HT-29 (cell line): ENCODE results near the gene BICC1. TPM values are rescaled to one million over a fixed set of nuclear protein-coding genes. Genes with fewer than 3 reads are reported as not detected.

Experiments used
- DNase-seq: peaks from one replicate; pipeline ENCODE4 v3.0.0-alpha.2; 2015; ENCODE audit warnings: low spot score
- total RNA-seq: library from RNA; depleted of rRNA; stranded (reverse); fragments of >200 nt; shearing (Covaris generic); gene quantifications from 2 replicates; pipeline ENCODE4 v1.2.3, GENCODE V29; 2014

Gene BICC1
- total RNA-seq, 1 experiment from 2014 or later: not detected

DNA sequence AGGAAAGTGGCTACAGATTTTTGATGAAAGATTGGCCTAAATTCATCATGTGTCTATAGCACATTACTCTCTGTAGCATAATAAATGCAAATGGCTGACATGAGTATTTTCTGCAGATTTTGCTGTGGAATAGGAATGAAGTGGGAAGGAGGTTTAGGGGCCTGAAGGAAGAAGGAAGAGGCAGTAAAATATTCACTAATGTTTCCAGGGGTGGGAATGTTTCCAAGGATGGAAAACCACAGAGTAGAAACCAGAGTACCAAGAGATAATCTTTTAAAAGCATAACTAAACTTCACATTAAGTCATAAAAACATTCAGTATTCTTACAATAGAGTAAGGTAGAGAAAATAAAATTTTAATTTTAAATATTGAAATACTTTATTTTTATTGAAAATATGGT lies 267.8 kb downstream of the BICC1 start:
- DNase-seq: no peak

DNA sequence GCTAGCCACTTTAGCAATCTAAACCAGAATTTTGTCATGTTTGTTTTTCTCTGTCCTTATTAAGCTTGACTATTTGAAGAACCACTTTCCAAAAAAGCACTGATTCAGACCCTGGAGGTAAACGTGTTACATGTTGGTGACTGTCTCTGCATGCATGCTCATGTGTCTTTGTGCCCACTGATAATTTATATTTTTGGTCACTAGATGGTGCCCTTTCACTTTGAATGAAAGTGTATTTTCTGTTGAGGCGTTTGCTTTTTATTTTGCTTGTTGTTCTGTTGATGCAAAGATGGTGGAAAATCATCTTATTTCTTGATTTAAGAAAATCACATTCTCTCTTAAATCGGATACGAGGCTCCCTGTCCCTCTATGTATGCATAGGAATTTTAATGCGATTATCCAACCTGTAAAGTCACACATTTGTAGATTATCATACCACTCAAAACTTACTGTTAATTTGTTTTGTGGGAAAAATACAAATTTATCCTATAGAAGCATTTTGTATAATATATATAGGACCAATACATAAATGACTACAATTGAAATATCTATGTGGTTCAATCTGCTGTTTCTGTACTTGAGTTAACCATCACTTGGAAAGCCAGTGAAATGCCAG lies 269.3 kb downstream of the BICC1 start:
- peak; percentile 62 for DNase-seq

DNA sequence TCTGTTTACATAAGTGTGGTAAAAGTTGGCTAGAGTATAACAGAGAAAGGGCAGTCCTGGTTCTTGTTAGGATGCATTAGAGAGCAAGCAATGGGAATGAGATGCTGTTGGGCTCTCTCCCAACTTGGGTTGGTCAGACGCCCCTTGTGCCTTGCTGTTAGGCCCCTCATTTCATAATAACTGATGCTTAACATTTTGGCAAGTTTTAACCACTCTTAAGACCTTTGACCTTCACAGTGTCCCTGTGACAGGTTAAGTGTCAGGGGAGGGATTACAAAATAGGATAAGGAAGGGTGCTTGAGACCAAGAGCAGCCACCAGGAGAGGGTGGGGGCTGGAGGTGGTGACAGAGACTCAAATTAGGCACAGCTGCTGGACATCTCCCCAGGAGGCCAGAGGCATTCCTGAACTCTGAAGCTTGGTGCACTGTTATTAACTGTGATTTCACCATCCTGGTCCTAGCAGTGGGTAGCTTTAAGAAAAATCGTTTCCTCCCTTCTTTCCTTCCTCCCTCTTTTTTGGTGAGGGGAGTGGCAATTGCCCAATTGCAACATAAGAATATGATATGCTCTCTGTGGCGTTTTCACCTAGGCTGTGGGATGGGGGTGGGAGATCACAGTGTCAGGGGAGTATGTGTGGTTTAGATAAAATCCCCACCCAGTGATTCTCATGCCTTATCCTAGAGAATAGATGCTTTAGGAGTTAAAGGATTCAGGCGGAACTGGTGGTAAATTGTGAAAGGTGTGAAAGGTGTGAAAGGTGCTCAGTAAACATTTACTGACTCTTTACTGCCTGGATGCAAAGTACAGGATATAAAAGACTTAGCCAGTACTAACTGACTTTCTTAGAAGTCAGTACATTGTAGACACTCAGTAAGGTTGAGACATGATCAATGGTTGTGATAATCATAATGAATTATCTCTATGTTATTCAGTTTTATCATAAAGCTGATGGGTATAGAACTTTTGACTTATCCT lies 270.5 kb downstream of the BICC1 start:
- DNase-seq: no peak

DNA sequence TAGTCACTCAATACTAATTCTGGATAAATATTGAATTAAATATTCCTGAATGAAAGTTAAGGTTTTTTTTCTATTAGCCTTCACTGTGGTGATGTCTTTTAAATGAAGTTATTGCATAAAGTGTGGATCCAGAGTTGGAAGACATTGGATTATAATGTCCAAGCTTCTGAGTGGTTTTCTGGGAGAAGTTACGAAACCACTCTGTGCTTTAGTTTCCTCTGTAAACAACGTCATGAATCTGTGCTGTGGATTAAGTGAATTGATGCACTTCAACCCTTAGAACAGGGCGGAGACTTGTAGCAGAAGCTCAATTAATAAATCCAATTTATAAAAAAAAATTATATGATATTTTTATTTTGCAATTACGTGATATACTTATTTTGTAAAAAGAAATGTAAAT lies 271.7 kb downstream of the BICC1 start:
- DNase-seq: no peak

DNA sequence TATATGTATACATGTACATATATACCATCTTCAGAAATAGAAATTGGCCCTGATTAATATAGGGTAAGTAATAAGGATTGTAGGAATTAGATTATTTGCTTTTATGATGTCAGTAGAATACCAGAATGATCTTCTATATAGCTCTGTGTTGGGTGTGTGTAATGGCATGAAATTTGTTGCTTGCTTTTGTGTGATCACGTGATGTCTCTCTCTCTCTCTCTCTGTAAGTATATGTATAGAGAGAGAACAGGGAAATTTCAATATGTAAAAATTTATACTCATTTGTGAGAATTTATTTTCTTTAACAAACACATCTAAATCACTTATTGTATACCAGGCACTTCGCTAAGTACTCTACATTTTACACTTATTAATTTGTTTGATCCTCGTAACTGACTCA lies 272.7 kb downstream of the BICC1 start:
- DNase-seq: no peak

DNA sequence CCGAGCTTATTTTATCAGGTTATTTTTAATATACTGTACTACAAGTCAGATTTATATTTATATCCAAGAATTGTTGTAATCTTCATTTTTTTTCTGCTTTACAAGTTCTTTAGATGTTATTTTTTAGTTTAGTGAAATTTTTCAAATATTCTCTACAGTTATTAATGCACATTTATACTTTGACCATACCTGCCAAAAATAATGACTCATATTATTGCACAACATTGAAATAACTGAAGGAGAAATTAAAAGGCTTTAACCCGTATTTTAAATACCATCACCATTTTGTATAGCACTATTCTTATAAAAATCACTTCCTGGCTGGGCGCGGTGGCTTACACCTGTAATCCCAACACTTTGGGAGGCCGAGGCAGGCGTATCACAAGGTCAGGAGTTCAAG lies 278.5 kb downstream of the BICC1 start:
- no peak for DNase-seq

DNA sequence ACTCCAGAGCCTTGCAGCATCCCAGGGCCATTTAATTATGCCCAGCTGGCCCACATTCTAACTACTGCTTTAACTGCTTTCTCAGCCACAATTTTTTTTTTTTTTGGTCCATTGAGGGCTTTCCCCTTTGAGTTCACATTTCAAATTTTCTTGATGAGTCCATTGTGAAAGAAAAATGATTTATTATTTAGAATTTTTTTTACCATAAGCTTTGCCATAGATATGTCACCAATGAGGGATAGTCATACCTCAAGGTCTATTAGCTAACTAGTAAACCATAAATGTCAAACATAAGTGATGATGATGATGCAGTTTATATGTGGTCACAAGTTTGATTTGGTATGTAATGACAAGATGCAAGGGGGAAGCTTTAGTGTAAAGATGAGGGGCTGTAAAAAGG lies 282.9 kb downstream of the BICC1 start:
- no peak for DNase-seq

DNA sequence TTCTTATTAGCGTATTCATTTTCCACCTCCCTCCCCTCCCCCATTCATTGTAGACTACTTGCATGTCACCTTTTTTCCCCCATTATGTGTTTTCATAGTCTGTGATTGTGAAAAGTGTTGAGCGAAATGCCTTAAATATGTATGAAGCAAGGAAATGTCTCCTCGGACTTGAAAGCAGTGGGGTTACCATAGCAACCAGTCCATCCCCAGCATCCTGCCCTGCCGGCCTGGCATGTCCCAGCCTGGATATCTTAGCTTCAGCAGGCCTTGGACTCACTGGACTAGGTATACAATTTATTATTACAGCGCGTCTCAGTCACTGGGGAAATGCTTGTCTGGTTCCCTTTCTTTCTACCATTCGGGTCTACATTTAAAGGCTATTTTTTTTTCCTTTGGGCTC lies 283.6 kb downstream of the BICC1 start:
- no peak for DNase-seq

DNA sequence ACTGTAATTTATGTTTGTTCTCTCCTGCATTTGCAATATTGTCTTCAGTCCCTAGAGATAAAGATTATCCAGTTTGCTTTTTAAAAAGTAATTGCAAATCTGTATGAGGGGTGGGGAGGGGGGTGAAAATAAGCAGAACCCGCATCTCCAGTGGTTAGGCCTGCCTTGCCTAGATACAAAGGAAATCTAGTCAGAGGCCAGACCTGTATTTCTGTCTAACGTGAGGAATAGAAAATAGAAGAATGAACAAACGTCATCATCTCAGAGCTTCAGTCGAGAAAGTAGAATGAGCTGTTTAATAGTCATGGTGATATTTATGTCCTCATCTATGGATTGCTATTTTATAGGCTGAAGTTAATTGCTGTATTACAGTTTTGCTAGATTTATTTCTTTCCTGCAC lies 284.2 kb downstream of the BICC1 start:
- DNase-seq: no peak

DNA sequence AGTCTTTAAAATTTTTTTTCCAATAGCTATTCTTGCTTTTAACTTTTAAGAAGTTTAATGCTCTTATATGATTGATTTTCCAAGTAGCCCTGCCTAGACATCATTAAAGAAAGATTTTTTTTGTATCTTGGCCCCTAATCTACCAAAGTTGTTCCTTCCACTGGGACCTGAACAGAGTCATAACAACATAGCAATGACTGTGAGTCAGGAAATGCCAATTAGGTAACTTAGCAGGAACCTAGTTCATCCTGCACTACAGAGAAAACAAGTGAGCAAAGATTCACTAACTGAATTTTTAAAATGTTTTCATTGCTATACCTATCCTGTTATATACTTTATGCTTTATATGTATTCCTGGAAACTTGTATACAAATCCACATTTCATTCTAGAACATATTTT lies 284.7 kb downstream of the BICC1 start:
- DNase-seq: no peak

DNA sequence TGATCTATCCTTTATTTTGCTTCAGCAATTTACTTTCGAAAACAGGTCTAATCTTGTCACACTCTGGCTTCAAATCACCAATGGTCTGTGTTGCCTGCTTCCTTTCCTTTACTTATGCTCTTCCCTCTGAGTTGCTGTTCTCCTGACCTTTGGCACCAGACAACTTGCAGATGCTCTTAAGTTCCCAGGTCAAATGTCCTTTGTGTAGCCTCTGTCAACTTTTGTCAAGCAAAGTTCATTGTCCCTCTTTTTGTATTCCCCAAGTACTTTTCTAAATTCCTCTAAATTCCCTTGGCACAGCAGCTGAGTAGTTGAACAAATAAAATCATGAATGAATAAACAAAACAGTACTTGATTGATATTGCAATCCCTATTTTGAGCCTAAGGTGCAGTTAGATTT lies 289.4 kb downstream of the BICC1 start:
- no peak for DNase-seq

DNA sequence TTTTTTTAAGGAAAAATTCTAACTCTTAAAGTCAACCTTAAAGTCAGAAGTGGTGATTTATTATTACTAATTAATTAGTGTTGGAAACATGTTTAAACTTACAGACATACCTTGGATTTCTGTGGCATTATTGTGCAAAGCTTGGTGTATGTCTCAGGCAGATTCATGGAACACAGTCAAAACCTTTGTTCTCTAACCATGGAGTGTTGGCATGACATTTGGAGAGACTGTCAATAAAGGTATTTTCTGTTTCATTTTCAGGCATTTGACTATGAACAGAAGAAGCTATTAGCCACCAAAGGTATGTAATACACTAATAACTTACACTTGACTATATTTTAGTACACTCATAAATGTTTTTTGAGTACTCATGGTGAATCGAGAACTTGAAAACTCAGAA lies 293.7 kb downstream of the BICC1 start:
- DNase-seq: no peak

DNA sequence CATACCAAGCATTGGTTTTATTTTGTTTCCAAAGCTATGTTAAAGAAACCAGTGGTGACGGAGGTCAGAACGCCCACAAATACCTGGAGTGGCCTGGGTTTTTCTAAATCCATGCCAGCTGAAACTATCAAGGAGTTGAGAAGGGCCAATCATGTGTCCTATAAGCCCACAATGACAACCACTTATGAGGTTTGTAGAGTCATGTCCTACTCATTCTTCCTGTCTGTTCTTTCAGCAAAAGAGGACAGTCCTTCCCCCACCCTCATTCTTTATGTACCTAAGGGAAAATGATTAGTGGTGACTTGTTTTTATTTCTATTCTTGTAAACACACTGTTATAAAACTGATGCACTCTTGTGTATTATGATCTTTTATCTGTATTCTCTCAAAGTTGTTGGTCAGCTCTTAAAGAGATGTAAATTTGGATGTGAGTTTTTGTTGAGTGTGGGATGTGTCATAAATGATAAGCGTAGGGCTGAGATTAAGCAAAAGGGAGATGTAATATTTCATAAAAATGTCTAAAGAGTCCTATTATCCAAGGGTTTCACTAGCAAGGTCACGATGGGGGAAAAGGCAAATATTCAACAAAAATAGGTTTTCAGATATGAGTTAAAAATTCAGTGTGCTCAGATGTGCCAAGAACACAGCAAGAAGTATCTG lies 294.4 kb downstream of the BICC1 start:
- no peak for DNase-seq

DNA sequence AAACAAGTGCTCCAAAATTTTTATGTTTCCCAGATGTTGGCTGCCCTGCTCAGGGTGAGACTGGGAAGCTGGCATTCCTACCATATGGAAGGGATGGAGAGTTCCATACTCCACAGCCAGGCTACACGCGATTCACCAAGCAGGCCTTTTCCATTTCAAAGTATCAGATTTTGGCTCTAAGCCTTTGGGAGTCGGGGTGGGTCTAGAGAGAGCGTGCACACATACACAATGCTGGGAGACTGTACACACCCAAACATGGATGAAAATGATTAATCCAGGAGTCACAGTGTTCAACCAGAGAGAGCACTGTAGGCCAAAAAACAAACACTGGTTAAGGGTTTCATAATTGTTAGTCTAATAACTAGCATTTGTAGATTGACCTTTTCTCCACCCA lies 295.0 kb downstream of the BICC1 start:
- DNase-seq: no peak

DNA sequence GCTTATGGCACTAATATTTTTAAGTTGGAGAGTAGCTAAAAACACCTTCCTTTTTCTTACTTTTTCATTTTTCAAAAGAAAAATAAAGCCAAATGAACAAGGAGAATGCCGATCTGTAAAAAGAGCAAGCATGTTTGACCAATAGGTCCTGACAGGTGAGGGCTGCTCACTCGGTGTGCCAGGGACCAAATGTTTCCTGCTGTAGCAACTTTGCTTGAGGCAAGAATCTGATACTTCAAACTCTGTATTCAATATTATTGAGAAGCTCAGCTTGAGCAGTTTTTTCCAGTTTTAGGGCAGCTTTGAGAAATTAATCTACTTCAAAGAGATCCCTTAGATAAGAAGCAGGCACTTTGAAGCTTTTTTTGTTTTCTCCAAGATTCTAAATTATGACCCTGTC lies 298.1 kb downstream of the BICC1 start:
- no peak for DNase-seq

DNA sequence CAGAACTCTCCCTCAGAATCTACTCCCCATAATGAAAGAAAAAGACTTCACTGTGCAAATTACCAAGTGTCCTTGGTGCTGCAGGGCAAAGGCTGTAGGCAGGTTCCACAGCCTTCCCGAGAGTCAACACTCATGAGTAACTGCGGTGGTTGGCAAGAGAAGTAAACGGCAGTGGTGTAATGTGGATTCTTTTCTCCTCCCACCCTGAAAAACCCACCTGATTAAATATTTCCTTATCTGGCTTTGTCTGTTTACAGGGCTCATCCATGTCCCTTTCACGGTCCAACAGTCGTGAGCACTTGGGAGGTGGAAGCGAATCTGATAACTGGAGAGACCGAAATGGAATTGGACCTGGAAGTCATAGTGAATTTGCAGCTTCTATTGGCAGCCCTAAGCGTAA lies 300.9 kb downstream of the BICC1 start:
- no peak for DNase-seq

DNA sequence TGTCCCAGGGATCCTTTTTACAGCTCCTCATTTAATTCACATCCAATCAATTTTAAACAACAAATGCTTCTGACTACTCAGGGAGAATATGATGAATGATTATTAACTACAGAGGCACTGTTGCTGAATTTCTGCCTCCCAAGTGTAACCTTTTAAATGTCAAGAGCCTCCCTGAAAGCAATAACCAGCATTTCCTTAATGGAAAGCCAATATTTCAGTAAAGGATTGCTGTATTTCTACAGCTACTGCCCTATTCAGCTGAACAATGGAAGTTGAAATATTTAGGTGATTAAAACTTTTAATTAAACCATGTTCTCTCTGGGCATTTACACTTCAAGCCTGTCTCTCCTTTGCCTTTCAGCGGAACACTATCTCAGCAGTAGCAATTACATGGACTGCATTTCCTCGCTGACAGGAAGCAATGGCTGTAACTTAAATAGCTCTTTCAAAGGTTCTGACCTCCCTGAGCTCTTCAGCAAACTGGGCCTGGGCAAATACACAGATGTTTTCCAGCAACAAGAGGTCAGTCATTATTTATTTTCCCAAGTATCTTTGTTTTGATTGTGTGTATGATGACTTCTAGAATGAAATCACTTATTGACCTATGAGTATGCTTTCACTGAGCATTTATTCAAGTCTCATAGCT lies 304.7 kb downstream of the BICC1 start:
- DNase-seq: no peak

DNA sequence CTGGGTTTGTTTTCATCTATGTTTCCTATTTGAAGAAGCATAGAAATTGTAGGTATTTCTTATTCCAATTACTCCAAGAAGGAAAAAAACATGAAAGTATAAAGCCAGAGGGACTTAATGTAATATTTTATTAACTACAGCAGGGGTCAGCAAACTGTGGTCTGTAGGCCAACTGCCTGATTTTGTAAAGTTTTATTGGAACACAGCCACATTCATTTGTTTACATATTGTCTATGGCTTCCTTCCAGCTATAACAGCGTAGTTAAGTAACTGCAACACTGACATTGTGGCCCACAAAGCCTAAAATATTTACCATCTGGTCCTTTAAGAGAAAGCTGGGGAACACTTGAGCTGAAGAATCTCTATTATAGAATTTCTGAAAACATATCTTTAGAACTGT lies 306.2 kb downstream of the BICC1 start:
- peak; percentile 31 for DNase-seq

DNA sequence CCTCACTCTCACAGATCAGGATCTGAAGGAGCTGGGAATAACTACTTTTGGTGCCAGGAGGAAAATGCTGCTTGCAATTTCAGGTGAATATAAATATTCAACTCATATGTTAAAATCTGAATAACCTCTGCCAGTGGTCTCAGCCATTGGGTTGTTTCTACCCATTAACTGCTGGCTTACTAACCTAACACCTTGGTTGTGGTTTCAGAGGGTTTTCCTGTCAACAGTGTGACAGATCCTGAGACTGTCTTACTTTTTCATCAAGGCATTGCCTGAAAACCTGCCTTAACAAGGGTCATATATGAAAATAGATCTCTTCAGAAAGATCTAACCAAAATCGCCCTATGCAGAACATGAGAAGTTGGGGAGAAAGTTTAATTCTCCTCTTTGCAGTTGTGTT lies 307.7 kb downstream of the BICC1 start:
- no peak for DNase-seq

DNA sequence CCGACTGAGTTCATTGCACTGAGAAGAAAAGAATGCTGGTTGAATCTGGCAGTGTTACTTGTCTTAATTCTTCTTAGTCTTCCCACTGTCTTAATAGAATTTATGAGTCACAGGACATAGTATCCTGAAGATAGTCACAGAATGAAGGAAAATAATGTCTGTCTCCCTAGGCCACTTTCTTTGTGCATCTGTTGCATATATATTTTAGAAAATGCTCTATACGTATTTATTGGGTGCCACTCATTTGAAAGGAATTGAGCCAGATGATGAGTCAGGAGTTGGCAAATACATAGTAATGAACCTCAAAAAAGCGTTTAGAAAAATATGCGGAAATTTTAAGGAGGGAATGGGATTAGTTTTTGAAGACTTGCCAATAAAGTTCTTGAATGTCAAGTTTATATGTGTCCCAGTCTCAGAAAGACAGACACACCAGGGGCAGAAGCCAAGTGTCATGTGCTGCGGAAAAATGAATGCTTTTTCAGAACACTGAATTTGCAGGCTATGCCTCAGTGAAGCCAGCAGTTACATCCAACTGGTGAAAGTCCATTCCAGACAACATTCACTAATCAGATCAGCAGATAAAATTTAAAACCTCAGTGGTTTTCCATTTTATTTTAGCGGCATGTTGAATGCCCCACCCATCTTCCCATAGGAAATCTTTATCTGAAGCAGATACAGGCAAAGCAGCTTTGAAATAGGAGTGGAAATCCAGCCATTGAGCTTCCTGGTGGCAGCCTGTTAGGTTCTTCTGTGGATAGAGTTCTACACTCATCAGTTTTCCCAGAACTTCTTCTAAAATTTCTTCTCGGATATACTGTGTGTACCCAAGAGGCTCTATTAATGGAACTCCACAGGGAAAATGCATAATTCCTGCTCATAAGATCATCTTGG lies 308.4 kb downstream of the BICC1 start:
- DNase-seq: peak; percentile 3

DNA sequence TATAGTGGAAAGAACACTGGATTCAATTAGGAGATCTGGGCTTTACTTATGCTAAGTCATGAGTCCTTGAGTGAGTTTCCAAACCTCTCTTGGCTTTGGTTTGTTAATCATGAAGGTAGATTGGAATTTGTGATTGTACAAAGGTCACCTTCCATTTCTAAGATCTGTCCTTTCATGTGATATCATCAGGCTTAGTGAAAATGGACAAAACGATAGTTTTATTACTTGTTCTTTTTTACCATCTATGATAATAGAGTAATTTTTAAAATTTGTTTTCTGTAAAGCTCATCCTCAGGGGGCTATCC lies 309.0 kb downstream of the BICC1 start:
- no peak for DNase-seq
